GM12873 (cell line): ENCODE measurements around the gene ACTA2.

ENCODE experiments used
- TF ChIP-seq, protein P1 (sequence below): IDR thresholded peaks from 2 replicates; pipeline ENCODE4 v1.5.1; 2012; ENCODE audit warnings: low read depth, mild to moderate bottlenecking, moderate library complexity, low read length, control low read depth; ENCODE audit not compliant: insufficient read depth; ENCODE audit errors: missing control alignments

Gene ACTA2

DNA sequence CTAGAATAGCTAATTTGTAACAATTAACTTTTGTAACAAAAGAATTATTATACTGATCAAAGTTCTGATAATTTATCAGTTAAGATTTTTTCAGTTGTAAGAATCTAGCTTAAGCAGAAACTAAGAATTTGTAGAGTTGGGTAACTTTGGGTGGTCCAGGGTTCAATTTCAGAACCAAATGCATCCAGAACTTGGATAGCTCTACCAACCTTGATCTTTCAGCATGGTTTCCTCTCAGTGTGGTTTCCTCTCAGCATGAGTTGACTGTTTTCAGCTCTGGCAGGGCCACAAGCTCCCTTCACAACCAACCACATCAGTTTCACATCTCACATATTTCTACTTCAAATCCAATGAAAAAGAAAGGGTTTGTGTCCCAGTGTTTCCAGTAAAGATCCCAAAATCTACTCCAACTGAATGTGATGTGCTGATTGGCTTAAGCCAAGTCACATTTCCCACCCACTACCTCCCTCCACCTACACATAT is 34.7 kb upstream of the ACTA2 start:
- TF ChIP-seq, protein P1, sequence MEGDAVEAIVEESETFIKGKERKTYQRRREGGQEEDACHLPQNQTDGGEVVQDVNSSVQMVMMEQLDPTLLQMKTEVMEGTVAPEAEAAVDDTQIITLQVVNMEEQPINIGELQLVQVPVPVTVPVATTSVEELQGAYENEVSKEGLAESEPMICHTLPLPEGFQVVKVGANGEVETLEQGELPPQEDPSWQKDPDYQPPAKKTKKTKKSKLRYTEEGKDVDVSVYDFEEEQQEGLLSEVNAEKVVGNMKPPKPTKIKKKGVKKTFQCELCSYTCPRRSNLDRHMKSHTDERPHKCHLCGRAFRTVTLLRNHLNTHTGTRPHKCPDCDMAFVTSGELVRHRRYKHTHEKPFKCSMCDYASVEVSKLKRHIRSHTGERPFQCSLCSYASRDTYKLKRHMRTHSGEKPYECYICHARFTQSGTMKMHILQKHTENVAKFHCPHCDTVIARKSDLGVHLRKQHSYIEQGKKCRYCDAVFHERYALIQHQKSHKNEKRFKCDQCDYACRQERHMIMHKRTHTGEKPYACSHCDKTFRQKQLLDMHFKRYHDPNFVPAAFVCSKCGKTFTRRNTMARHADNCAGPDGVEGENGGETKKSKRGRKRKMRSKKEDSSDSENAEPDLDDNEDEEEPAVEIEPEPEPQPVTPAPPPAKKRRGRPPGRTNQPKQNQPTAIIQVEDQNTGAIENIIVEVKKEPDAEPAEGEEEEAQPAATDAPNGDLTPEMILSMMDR, result no peak

DNA sequence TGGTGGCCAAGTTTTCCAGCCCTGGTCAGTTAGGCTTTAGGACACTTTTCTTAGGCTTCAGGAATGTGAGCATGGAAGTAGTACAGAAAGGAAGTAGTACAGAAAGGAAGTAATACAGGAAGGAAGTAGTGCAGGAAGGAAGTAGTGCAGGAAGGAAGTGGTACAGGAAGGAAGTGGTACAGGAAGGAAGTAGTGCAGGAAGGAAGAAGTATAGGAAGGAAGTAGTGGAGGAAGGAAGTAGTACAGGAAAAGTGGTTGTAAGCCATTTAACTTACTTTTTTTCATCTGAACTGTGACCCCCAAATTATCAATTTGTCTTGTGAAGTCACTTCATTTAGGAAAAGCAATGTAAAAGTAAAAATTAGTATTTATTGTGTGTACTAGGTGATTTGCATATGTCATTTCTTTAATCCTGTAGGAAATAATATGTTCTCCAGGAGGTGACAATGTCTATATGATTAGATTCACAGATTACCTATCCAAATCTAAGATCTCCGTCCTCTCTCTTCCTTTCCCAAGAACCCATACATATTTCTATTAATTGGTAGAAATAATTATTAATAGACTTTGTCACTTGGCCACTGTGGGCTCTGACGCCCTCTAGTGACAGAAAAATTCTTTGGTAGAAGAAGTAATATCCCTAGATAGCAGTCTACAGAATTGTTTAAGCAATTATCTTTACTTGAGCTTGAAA is 34.1 kb upstream of the ACTA2 start:
- TF ChIP-seq, protein P1, result peak; percentile 43

DNA sequence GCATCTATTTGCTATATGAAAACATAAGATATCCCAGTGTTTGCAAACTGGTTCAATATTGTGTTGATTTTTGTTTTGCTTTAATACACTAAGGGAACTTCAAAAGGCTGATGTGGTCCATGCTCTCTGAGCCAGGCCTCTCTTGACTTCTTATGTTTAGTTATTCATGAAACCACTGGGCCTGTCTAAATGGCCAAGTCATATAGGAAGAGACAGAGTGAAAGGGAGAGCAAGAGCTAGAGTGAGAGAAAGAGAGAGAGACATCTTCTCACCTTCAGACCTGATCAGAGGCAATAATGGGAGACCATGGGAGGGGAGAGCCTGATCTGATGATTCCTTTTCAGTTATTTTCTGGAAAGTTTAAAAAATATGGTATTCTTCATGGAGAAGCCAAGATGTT is 32.0 kb upstream of the ACTA2 start:
- TF ChIP-seq, protein P1, result no peak

DNA sequence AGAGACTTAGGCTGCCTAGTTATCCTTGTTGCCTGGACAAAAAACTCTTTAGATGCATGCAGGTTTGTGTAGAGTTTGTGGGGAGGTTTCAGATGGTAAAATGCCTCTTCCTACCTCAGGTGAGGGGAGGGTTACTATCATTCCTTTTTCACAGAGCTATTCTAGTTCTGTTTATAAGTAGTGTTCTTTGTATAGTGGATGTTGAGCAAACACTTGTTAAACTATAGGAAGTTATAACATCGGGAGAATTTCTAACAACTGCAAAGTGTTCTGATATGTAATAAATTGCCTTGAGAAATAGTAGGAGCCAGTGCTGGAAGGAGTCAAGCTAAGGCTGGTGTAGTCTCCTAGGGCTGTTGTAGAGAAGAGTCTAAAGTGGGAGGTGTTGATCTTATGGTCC is 31.4 kb upstream of the ACTA2 start:
- TF ChIP-seq, protein P1, result no peak

DNA sequence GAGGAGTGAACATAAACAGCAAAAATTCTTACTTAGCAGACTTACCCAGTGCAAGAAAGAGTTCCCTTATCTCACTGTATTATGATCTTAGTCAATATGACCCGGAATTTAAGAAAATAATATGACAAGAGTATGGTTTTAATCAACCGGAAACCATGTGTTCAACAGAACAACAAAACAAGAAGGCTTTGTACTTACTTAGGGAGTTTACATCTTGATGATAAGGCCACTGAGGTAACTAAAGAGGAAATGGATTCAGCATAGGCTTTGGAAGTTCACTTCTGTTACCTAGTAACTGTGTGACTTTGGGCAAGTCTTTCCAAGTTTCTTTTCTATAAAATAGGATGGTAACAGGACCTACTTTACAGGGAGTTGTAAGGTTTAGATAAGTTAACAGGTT is 30.6 kb upstream of the ACTA2 start:
- TF ChIP-seq, protein P1, result no peak

DNA sequence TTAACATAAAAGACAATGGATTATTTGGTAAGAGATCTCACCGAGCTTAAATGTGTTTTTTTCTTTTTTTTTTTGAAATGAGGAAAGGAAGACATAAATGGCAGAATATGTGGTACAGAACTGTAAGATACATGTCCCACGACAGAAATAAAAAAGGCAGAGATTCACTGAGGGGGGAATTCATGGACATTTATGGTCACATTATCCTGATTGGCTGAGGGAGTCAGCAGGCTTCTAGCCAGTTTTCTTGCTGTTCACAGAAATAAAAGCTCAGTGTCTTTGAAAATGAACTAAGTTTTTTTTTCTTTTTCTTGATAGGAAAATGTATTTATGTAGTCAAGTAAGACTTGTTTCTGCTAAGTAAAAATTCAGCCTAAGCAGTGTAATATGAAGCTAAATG is 29.8 kb upstream of the ACTA2 start:
- TF ChIP-seq, protein P1, result no peak

DNA sequence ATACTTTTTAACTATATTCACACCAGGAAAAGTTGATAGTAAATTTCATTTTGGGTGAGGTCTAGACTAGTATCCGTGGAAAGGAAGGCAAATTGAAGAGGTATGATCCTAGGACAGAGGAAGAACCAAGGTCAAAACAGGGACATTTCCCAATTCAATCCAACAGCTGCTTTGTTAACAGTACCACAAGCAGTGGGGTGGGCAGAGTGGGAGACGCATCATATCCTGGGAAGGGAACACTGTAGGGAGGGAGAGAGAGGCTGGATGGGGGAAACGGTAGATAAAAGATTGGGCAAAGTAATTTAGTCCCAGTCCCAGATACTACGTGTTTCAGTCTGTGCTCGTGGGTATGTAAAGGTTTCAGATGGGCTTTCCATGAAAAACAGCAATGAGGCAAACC is 28.9 kb upstream of the ACTA2 start:
- TF ChIP-seq, protein P1, result no peak
